ENCODE data around the gene TMEM183A.

TMEM183A gene

GRCh38 chr1:203056516-203056915 is 49.3 kb downstream of the TMEM183A start:
- TF ChIP-seq, protein P1, sequence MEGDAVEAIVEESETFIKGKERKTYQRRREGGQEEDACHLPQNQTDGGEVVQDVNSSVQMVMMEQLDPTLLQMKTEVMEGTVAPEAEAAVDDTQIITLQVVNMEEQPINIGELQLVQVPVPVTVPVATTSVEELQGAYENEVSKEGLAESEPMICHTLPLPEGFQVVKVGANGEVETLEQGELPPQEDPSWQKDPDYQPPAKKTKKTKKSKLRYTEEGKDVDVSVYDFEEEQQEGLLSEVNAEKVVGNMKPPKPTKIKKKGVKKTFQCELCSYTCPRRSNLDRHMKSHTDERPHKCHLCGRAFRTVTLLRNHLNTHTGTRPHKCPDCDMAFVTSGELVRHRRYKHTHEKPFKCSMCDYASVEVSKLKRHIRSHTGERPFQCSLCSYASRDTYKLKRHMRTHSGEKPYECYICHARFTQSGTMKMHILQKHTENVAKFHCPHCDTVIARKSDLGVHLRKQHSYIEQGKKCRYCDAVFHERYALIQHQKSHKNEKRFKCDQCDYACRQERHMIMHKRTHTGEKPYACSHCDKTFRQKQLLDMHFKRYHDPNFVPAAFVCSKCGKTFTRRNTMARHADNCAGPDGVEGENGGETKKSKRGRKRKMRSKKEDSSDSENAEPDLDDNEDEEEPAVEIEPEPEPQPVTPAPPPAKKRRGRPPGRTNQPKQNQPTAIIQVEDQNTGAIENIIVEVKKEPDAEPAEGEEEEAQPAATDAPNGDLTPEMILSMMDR (IDR thresholded peaks at IDR 0.05; ENCODE audit: low read depth, low read length): no peak
- DNase-seq (ENCODE audit: extremely low read depth, low read depth): no peak

DNA sequence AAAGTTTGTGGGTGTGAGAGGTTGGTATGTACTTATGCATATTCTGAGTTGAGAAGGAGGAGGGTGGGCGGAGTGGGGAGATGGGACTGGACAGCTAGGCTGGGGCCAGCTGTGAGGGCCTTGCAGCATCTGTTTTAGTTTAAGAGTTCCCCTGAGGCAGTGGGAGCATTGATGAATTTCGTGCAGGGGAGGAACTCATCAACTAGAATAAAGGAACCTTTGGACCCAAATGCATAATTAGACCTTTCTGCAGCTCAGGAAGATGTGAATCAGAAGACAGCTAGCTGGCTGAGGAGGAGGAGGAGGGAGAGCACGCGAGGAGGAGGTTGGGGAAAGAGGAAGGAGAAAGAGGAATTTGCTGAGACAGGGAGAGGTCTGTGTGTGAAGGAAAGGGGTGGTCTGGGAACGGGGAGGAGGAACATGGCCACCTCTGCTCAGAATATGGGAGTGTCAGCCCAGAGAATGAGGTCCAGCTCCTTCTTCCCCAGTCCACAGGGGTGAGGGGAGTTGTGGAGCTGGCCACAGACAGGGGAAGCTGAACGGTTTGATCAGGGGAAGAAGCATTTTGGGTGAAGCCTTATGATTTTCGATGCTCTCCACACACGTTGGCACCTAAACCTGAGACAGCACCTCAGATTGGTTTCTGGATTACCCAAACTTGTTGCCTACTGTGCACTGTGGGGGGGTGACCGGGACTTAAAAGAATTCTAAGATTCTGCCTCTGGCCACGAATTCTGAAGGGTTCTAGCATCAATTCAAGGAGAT is 50.9 kb downstream of the TMEM183A start:
- peak; percentile 76 for DNase-seq (ENCODE audit: extremely low read depth, low read depth)

DNA sequence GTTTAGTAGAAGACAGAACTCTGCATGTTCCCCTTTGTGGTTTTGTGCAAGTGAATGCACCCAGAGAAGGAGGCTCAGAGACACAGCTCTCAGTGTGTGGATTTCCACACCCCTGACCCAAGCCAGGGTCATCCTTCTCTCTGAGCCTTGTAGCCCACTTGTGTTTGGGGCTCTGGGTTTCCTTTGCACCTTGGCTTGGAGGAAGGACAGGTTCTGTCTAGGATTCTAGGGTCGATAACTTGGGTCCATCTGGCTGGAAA is 51.4 kb downstream of the TMEM183A start:
- DNase-seq (ENCODE audit: extremely low read depth, low read depth): no peak
- TF ChIP-seq, protein P1 (IDR thresholded peaks at IDR 0.05; ENCODE audit: low read depth, low read length): no peak

More for the DNA sequence above, 50.9 kb downstream of the TMEM183A start:
- TF ChIP-seq, protein P1 (IDR thresholded peaks at IDR 0.05; ENCODE audit: low read depth, low read length): no peak

DNA sequence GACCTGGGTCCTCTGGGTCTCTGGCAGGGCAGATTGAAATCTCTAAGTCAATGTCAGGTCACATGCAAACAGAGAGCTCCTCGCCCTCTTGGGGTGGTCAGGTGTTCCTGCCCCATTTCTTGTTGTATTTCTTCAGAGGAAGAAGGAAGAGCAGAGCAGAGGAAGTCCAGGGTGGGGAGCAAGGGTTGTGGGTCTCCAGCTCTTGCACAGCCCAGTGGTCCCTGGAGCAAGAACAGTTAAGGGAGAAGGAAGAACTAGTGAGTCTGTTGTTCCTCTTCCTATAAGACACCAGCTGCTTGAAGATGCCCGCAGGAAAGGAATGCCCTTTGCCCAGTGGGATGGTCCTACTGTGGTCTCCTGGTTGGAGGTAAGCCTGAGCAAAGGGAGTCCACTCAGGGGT is 52.3 kb downstream of the TMEM183A start:
- DNase-seq (ENCODE audit: extremely low read depth, low read depth): no peak
- TF ChIP-seq, protein P1 (IDR thresholded peaks at IDR 0.05; ENCODE audit: low read depth, low read length): no peak

DNA sequence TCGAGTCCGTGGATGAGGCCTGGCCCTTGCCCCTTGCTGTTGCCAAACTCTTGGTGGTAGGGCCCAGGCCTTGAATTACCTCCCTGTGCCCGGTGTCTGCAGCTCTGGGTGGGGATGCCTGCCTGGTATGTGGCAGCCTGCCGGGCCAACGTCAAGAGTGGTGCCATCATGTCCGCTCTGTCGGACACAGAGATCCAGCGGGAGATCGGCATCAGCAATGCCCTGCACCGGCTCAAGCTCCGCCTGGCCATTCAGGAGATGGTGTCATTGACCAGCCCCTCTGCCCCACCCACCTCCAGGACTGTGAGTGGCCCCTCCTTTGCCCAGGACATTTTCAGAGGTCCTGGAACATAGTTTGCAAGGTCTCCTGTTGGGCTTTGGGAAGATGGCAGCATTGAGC is 52.9 kb downstream of the TMEM183A start:
- DNase-seq (ENCODE audit: extremely low read depth, low read depth): no peak
- TF ChIP-seq, protein P1 (IDR thresholded peaks at IDR 0.05; ENCODE audit: low read depth, low read length): no peak

DNA sequence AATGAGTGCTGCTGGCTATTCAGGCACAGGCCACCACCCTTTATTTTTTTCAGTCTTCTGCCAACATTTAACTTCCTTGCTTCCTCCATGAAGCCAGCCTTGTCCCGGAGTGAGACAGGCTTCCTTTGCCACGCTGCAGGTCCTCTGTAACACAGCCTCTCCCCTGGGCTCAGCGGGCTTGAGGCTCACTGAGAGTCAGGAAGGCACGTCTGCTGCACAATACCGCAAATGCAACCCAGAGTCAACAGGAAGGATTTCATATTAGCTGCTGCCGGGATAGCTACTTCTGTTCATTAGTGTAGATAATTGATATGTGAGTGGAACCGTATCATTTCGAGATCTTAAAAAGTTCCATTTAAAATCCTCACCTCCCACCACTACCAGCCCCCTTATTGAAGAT is 56.1 kb downstream of the TMEM183A start:
- no peak for DNase-seq (ENCODE audit: extremely low read depth, low read depth)
- TF ChIP-seq, protein P1 (IDR thresholded peaks at IDR 0.05; ENCODE audit: low read depth, low read length): no peak

- DNase-seq (ENCODE audit: extremely low read depth, low read depth): no peak
- TF ChIP-seq, protein P1 (IDR thresholded peaks at IDR 0.05; ENCODE audit: low read depth, low read length): no peak
These were observed 58.0 kb downstream of the TMEM183A start for GRCh38 chr1:203065191-203065590.

Measured in AG09319 (cell line).